SKM-1 treated with dmso at 0.1 percent for 144 hours (cell line): Measurements from ENCODE around the gene VPS39.
"Not testable (repeated sequence)": the region's sequence is repeated elsewhere in the genome, so short reads cannot be mapped to it uniquely, and the experiment has no call there.

Experiments
- DNase-seq: peaks from one replicate; lab custom pipeline; 2025; ENCODE audit not compliant: unreplicated experiment; lab: John Stamatoyannopoulos, UW

The VPS39 gene

GRCh38 chr15:42207674-42208579 is at the start of gene VPS39:
TSS of gene VPS39 (minus strand) at chr15:42208304. CDS start at chr15:42208153, 151 bp downstream.
- DNase-seq = peak; percentile 84

- no peak for DNase-seq
Measured at GRCh38 chr15:42253300-42253699, 45.2 kb upstream of the VPS39 start.

GRCh38 chr15:42240823-42241222 is 32.7 kb upstream of the VPS39 start:
- DNase-seq = no peak

GRCh38 chr15:42239528-42240182 is 31.6 kb upstream of the VPS39 start:
- DNase-seq = no peak

GRCh38 chr15:42233107-42233506 is 25.0 kb upstream of the VPS39 start:
- no peak for DNase-seq

- no peak for DNase-seq
Measured at GRCh38 chr15:42232606-42233005, 24.5 kb upstream of the VPS39 start.

GRCh38 chr15:42231088-42231487 is 23.0 kb upstream of the VPS39 start:
- no peak for DNase-seq

GRCh38 chr15:42228981-42229380 is 20.9 kb upstream of the VPS39 start:
- DNase-seq = not testable (repeated sequence)

GRCh38 chr15:42228036-42228435 is 19.9 kb upstream of the VPS39 start:
- no peak for DNase-seq

- DNase-seq = no peak
Measured at GRCh38 chr15:42226648-42227047, 18.5 kb upstream of the VPS39 start.

- DNase-seq = no peak
Measured at GRCh38 chr15:42220216-42220615, 12.1 kb upstream of the VPS39 start.

GRCh38 chr15:42218953-42219592 is 11.0 kb upstream of the VPS39 start:
- DNase-seq = no peak

GRCh38 chr15:42217568-42217967 is 9.5 kb upstream of the VPS39 start:
- DNase-seq = no peak

- no peak for DNase-seq
Measured at GRCh38 chr15:42215913-42216829, 8.1 kb upstream of the VPS39 start.

- no peak for DNase-seq
Measured at GRCh38 chr15:42214600-42214999, 6.5 kb upstream of the VPS39 start.

GRCh38 chr15:42213511-42213910 is 5.4 kb upstream of the VPS39 start:
- no peak for DNase-seq

GRCh38 chr15:42210696-42211095 is 2.6 kb upstream of the VPS39 start:
- DNase-seq = no peak

- no peak for DNase-seq
Measured at GRCh38 chr15:42206406-42206805, 1.7 kb downstream of the VPS39 start.

GRCh38 chr15:42203891-42204290 is 4.2 kb downstream of the VPS39 start:
- DNase-seq = no peak

GRCh38 chr15:42202653-42203052 is 5.5 kb downstream of the VPS39 start:
- DNase-seq = no peak

- DNase-seq = no peak
Measured at GRCh38 chr15:42201801-42202200, 6.3 kb downstream of the VPS39 start.
